Measurements from ENCODE around the gene MVB12B.

- TF ChIP-seq CTCF (IDR thresholded peaks at IDR 0.05; ENCODE audit: low read depth, low read length) = no peak
- no peak for TF ChIP-seq EZH2phosphoT487 (IDR thresholded peaks at IDR 0.05; ENCODE audit: low read depth)
Observed at GRCh38 chr9:126388964-126389708, 62.5 kb downstream of the MVB12B start.

Measured in OCI-LY3 (cell line).